HG03520 (cell line): Measurements from ENCODE around the gene FBXW9.
"Not testable (repeated sequence)": the region's sequence is repeated elsewhere in the genome, so short reads cannot be mapped to it uniquely, and the experiment has no call there.

Experiments
- ATAC-seq: cut with Tn5 transposase; IDR thresholded peaks from one replicate; pipeline ENCODE4 v1.9.1; 2021; ENCODE audit warnings: mild to moderate bottlenecking, moderate library complexity; ENCODE audit not compliant: unreplicated experiment

FBXW9 gene

GRCh38 chr19:12657966-12658365 lies 38.5 kb downstream of the FBXW9 start:
- ATAC-seq: no peak

- ATAC-seq: no peak
Observed at GRCh38 chr19:12656899-12657571, 39.4 kb downstream of the FBXW9 start.

- ATAC-seq: no peak
Observed at GRCh38 chr19:12655546-12655945, 40.9 kb downstream of the FBXW9 start.

- no peak for ATAC-seq
Observed at GRCh38 chr19:12652219-12652618, 44.2 kb downstream of the FBXW9 start.

- ATAC-seq: no peak
Observed at GRCh38 chr19:12649941-12650340, 46.5 kb downstream of the FBXW9 start.

- ATAC-seq: no peak
Observed at GRCh38 chr19:12648088-12648487, 48.3 kb downstream of the FBXW9 start.

GRCh38 chr19:12647490-12648071 lies 48.9 kb downstream of the FBXW9 start:
- no peak for ATAC-seq

GRCh38 chr19:12647047-12647446 lies 49.4 kb downstream of the FBXW9 start:
- ATAC-seq: no peak

GRCh38 chr19:12646551-12646950 lies 49.9 kb downstream of the FBXW9 start:
- no peak for ATAC-seq

GRCh38 chr19:12643716-12644115 lies 52.7 kb downstream of the FBXW9 start:
- ATAC-seq: not testable (repeated sequence)

GRCh38 chr19:12642506-12642905 lies 53.9 kb downstream of the FBXW9 start:
- ATAC-seq: no peak

- ATAC-seq: no peak
Observed at GRCh38 chr19:12641456-12641855, 55.0 kb downstream of the FBXW9 start.

GRCh38 chr19:12639901-12640613 lies 56.4 kb downstream of the FBXW9 start:
- no peak for ATAC-seq
